AG20443 (cell line): ENCODE data around the gene PSG1.
"Not testable (repeated sequence)": the region's sequence is repeated elsewhere in the genome, so short reads cannot be mapped to it uniquely, and the experiment has no call there.

Source experiments
- DNase-seq: peaks from one replicate; pipeline ENCODE4 v3.0.0; 2012; ENCODE audit warnings: low spot score, mixed read lengths

Gene PSG1

GRCh38 chr19:42881279-42881678 lies 1.8 kb upstream of the PSG1 start:
- not testable (repeated sequence) for DNase-seq

- DNase-seq = not testable (repeated sequence)
Measured at GRCh38 chr19:42880621-42881020, 1.1 kb upstream of the PSG1 start.

GRCh38 chr19:42876596-42876995 lies 2.9 kb downstream of the PSG1 start:
- peak; percentile 20 for DNase-seq

- peak; percentile 26 for DNase-seq
Measured at GRCh38 chr19:42875881-42876280, 3.6 kb downstream of the PSG1 start.

- peak; percentile 40 for DNase-seq
Measured at GRCh38 chr19:42874901-42875813, 4.4 kb downstream of the PSG1 start.

- DNase-seq = not testable (repeated sequence)
Measured at GRCh38 chr19:42874136-42874535, 5.4 kb downstream of the PSG1 start.

GRCh38 chr19:42872608-42873007 lies 6.9 kb downstream of the PSG1 start:
- DNase-seq = no peak

GRCh38 chr19:42857544-42857867 lies 22.0 kb downstream of the PSG1 start:
- DNase-seq = no peak

- DNase-seq = not testable (repeated sequence)
Measured at GRCh38 chr19:42856866-42857543, 22.5 kb downstream of the PSG1 start.

- not testable (repeated sequence) for DNase-seq
Measured at GRCh38 chr19:42854745-42855144, 24.8 kb downstream of the PSG1 start.

- DNase-seq = not testable (repeated sequence)
Measured at GRCh38 chr19:42853231-42853630, 26.3 kb downstream of the PSG1 start.

- not testable (repeated sequence) for DNase-seq
Measured at GRCh38 chr19:42852821-42853220, 26.7 kb downstream of the PSG1 start.

GRCh38 chr19:42851718-42852280 lies 27.7 kb downstream of the PSG1 start:
- not testable (repeated sequence) for DNase-seq

GRCh38 chr19:42850981-42851717 lies 28.4 kb downstream of the PSG1 start:
- peak; percentile 74 for DNase-seq

- DNase-seq = no peak
Measured at GRCh38 chr19:42846597-42846996, 32.9 kb downstream of the PSG1 start.

GRCh38 chr19:42843631-42844030 lies 35.9 kb downstream of the PSG1 start:
- not testable (repeated sequence) for DNase-seq

GRCh38 chr19:42832746-42833442 lies 46.6 kb downstream of the PSG1 start:
- DNase-seq = peak; percentile 10

GRCh38 chr19:42832023-42832680 lies 47.4 kb downstream of the PSG1 start:
- DNase-seq = not testable (repeated sequence)

GRCh38 chr19:42831221-42832019 lies 48.1 kb downstream of the PSG1 start:
- DNase-seq = no peak
